SHP77 treated with DMSO at 0.1 percent for 48 hours (cell line): ENCODE results near the gene PPP1R15B.

Experiments
- DNase-seq: peaks from one replicate; lab custom pipeline; 2025; lab: John Stamatoyannopoulos, UW

The PPP1R15B gene

DNA sequence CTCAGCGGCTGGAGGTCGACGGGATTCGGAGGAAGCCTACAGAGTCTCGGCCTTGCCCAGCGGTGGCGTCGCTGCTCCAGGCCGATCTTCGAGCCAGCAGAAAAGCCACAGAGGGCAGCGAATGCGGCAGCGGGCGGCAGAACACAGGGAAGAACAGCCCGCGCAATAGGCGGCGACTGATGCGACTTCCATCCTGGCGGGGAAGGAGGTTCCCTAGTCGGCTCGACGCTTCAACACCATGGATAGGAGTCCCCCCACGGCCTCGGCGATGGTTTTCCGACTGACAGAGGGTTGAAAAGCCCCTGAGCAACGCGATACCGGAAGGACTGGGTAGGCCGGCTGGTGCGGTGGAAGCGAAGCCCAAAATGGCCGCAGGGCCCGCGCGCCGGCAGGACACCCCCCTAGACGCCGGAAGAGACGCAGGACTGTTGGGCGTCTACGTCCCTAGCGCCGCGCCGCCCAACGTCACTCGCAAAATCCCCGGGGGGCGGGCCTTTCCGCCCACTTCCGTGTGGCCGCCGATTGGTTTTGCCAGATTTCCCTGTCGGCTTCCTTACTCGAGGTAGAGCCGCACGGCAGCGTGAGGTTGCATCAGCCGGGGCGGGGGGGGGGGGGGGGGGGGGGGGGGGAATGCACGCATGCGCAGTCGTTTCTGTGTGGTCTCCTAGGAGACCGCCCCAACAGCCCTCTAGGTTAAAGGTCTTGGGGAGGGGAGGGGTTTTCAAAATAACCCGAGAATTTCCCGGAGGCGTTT, at the start of gene PPP1R15B:
TSS of gene PPP1R15B (minus strand) at position 367 of the 754 bp plus-strand sequence. CDS start 406 bp downstream, outside the sequence.
- peak; percentile 90 for DNase-seq

DNA sequence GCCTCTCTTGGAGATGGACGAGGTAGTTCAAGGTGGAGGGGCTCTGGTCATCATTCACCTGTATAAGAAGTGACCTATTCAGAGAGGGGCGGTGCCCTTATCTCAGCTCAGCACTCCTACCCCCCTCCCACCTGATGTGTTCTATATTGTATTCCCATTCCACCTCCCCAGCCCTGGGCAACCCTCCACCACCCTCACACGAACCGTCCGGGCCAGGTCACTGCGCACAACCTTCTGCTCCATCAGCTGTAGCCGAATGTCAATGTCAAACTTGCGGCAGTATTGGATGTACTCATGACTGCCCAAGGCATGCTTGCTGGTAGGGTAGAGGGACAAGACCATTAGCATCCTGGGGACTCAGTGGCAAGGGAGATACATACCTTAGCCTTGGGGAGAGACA, 48.7 kb upstream of the PPP1R15B start:
- no peak for DNase-seq

DNA sequence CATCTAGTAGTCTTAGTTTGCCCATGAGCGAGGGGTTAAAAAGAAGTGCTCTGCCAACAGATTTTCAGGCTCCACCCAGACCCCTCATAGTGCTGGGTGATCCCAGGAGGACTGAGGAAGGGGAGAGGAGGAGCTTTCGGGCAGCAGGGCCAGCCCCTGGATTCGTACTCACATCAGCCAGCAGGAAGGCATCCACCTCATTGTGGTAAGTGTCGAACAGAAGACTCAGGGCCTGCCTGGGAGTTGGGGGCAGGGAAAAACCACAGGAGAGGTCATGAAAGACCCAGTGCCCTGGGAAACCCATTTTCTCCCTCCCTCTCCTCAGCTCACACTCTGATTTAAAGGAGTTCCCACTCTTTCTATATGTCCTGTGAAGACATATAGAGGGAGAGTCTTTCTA, 48.1 kb upstream of the PPP1R15B start:
- no peak for DNase-seq

DNA sequence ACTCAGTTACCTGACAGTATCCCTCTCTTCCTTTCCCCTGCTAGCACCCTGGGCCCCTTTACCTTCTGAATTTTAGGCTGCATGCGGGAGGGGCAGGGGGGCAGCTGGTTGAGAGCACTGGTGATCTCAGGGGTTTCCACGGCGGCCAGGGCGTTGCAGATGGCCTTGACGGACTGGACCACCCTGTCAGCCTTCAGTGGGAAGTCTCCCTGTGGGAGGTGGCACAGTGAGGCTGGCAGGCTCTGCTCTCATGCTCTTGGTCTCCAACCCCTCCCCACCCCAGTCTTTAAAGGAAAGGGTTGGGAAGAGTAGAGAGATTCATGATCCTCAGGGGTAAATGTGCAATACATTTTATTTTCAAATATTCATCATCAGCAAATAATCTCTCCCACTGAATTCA, 46.0 kb upstream of the PPP1R15B start:
- DNase-seq = no peak

DNA sequence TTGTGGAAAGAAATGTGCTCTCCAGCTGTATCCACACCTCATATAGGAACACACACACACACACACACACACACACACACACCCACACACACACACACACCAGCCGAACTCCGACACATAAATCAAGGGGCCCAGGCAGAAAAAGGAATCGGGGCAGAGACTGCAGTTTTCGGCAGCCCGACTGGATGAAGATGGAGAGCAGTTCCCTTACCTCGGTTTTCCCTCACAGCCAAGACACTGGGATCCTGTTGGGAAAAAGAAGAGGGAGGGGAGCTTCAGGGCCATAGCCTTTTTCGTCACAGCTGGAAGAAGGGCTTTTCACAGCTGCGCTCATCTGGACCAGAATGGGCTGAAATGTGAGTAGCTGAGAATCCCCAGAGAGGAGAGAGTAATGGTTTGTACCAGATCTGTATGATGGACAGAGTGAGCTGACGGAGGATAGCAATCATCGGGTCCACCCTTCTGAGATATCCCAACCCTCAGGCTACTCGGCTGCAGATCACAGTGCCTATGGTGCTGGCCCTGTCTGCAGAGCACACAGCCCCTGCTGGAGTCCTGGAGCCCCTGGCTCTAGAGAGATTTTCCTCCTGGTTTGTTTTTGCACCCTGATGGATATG, 45.3 kb upstream of the PPP1R15B start:
- no peak for DNase-seq

DNA sequence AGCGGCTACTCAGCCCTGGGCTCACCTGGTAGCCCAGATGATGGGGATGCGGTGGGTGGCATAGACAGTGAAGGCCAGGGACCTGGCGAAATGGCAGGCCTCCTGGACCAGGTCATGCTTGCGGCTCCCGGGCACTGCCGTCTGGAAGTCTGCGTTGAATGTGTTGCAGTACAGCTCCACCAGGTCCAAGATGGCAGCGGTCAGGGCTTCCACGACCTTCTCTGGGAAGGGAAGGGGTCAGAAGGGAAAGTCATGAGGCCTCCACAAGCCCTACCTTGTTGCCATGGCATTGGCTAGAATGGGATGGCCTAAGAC, 44.2 kb upstream of the PPP1R15B start:
- no peak for DNase-seq

DNA sequence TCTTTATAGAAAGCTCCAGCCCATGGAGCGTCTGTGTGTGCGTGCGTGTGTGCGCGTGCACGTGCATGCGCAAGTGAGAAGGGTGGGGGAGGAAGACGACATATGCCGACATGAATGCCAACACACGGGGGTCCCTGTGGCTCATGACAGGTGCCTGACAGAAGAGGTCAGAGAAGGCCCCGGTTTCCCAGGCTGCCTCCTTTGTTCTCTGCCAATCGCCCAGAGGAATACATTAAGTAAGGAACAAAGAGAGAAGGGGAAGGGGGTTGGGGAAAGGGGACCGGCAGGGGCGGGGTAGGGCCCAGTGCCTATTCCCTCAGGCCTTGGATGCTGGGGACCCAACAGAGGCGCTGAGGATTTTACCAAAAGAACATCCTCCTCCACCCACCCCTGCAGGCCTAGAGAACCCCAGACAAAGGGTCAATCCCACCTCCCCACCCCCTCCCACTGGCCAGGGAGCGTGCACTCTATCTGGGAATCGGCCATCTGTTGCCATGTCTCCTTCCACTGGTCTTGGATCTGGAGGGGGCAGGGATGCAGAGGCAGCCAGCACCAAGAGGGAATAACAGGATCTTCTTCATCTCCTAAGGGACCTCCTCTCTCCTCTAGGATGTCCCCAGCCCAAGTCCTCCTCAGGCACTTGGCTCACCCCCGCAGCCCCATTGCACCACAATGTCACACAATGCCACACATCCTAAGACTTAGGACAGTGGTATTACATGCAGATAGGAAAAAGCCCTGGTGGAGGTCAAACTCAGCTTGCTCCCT, 43.6 kb upstream of the PPP1R15B start:
- DNase-seq = no peak

DNA sequence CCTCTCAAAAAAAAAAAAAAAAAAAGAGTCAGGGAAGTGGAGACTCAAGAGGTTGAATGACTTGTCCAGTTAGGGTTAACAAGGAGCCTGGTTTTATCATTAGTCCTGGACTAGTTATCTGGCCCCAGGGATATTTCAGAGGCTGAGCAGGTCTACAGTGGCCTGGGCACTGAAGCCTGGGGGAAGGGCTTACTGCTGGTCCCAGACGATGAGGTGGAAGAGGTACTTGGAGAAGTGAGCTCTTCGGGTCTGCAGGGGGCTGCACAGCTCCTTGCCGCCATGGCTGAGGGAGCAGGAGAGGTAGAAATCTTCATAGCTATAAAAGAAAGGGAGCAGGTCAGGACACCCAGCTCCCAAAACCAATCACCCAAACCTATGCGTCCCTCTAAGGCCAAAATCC, 42.9 kb upstream of the PPP1R15B start:
- DNase-seq = no peak

DNA sequence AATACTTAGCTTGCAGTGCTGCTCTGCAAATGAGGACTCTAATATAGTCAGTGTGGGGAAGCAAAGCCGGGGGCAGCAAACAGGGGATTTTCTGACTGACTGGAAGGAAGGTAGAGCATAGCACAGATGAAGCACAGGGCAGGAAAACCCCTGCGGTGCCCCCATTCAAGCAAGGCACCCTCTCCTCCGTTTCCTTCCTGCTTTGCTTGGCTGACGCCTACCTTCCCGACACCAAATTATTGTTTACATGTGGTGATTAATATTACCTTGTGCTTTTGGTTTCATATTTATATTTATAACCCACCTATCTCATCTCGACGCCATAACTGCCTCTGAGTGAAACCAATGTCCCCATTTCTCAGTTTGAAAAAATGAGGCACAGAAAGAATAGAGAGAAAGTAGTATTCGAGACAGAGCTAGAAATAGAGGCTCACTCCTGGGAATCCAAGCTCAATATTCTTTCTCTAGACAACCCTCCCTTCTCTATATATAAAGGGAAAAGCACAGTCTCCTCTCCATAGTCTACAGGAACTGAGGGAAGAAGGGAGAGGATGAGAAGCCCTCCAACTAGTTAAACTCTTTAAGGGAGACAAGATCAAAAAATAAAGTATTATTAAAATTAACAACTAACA, 41.6 kb upstream of the PPP1R15B start:
- DNase-seq = no peak

DNA sequence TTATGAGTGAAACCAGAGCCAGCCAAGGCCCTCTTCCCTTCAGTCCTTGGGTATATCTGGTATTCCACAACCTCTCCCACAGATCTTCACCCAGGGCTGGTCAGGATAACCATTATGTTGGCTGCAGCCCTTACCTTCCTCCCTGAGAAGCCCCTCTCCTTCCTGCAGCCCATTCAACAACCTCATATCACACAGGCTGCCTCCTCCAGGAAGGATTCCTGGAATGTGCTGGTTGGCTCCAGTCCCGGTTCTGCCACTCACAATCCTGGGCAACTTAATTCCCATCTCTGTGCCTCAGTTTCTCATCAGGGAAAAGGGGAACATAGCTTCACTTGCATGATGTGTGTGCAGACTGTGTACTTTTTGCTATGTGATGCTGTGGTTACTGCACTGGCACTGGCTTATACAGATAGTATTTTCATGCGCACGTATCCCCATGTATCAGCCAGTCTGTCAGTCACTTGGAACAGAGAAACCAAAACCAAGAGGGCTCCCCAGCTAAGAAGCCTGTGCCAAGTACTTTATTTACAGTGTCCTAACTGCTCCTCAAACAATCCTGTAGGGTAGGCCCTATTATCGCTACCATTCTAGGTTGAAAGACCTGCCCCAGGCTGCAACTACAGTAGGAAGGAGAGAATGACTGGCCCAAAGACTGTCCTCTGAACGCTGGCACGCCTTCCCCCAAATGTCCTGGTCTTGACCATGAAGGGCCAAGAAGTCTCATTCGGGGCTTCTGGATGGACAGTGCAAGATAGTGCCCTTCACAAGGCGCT, 39.9 kb upstream of the PPP1R15B start:
- no peak for DNase-seq

DNA sequence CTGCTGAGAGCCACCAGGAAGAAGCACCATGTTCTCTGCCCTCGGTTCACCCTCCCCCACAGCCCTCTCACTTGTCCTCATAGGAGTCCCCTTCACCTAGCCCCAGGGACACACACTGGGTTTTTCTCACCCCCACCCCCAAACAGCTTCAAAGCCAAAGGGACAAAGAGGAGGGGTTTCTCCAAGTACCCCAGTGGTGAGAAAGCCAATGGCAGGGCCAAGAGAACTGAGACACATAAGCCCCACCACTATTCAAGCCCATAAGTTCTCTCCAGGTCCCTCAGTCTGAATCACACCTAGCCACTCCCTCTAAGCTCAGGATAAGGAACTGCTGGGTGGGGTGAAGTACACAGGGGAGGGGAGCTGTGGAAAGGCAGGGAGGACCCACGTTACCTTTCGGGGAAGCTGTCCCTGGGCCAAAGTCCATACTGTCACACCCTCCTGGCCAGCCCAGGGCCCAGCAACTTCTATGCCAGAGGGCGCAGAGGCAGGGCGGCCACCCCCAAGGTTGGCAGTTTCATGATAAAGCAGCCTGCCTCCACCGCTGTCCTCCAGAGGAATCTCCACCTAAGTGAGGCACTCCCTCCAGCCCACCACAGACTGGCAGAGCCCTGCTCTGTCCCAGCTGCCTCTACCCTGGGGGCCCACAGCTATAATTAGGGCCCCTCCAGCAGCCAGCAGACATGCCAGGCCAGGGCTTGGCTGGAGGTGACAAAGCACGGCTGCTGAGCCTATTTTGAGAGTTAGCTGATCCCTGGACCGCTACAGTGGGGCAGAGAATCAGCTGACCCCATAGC, 39.0 kb upstream of the PPP1R15B start:
- DNase-seq = no peak

DNA sequence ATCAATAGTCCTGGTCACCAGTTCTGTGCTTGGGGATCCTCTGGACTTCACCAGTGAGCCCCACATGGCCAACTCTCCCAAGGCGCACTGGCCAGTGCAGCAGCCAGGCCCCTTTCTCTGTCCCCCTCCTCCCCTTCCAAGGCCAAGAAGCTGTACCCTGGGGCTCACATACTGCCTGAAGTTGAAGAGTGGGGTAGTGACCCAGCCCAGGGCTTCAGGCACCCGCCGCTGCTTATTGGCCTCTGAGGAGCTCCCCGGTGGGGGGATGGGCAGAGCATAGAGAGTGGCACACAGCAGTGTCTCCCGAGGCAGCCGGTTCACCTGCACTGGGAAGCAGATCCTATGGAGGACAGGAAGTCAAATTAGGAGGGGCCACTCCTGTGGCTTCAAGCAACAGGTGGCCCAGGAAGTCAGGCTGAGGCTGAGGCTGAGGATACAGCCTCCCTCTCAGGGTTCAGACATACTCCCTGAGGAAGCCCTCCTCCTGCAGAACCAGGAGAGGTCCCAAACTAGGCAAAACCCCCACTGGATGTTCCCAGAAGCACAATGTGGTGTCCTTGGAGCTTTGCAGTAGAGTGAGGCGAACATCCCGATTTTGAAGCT, 38.2 kb upstream of the PPP1R15B start:
- DNase-seq = no peak

DNA sequence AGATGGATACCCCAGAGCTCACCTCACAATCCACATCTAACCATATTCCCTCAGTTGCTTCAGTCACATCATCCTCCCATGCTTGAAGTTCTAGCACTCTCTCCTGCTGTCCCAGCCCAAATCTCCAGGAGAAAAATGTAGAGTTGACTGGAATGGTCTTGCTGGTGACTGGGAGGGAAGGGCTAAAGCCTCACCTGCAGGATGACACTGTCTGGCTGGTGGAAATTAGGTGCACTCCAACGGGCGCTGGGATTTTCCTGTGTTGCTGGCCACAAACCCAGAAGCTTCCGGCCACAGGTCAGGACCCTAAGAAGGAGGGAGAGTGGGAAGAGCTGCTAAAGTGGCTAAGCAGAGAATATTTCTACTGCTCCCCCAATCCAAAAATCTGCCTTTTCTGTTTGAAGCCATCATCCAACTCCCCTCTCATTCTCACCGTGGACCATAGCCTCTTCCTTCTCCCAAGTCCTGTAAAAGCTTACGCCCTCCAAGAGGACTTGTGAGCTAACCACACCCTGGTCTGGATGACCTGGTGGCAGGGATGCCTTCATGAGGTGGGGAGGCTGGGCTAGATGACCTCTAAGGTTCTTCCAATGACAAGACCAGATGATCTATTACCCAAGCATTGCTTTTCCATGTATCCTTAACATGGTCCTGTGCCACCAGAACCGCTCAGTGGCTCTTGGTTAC, 37.5 kb upstream of the PPP1R15B start:
- DNase-seq = no peak

DNA sequence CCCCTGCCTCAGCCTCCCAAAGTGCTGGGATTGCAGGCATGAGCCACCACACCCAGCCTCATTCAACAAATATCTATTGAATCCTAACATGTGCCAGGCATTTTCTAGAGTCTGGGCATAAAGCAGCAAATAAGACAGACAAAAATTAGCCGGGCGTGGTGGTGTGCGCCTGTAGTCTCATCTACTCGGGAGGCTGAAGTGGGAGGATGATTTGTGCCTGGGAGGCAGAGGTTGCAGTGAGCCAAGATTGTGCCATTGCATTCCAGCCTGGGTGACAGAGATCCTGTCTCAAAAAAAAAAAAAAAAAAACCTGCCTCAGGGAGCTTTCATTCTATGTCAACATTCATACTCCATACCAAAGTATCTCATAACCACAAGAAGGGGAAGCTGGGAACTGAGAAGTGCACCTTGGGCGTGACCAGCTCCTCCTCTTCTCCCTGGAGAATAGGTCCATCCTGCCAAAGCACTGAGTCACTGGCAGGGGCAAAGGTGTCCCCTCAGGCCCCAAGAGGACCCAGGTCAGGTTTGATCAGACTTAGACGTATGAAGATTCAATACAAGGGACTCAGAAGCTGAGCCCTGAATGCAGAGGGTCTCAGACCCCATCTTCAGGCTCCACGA, 36.8 kb upstream of the PPP1R15B start:
- DNase-seq = no peak

DNA sequence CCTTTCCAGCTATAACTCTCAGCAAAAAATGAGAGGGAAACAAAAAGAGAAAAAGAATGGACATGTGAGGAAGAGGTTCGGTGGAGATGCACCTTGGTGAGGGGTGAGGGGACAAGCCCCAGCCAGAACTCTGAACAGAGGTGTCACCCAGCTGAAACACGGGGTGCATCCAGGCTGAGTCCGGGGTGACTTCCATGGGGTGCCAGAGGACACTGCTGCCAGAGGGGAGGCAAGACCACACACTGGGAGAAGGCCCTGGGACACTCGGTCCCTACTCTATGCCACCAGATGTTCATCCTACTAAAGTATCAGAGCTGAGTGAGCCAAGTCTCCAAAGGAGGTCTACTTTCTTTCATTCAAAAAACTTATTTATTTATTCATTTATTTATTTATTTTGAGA, 36.1 kb upstream of the PPP1R15B start:
- DNase-seq = no peak

DNA sequence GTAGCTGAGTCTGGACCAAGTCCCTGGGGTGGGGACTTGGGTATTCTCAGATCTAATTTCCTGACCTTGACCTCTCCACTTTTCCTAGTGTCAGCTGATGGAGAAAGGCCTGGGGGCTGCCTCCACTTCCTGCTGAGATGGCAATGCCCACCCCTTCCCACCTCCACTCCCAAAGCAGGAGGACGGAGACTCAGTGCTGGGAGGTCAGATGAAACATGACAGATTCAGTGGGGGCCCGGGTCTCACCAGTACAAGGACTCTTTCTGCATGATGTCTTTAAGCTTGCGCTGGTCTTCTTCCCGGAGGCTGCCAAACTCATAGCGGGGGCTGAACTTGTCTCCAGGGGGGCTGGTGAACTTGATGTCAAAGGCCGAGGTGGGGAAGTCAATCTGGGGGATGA, 35.6 kb upstream of the PPP1R15B start:
- no peak for DNase-seq

DNA sequence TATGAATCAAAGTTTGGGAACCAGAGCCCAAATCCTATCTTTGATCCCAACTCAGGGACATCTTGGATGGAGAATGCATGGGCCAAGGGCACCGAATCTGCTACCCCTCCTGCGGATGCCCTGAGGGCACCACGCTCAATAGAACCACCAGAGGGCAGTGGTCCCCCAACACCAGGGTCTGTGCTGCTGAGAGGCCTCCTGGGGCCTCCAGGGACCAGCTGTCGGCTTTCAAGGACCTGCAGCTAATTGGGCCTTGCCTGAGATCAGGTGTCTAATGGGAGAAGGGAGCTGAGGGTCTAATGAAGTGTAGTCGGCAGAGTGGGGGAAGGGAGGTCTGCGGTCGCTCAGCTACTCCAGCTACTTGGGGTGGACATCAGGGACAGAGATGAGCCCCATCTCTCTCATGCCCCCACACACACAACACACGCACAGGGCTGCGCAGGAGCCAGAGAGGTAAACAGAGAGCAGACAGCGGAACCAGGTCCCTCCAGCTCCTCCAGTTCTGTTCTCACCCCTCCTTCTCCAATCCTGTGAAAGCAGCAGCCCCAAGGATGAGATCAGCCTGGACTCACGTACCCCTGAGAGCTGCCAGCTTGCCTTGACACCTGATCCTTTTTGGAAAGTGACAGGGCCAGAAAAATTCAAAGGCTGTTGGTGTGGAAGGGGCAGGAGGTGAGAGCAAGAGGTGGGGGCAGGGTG, 34.9 kb upstream of the PPP1R15B start:
- DNase-seq = peak; percentile 74

DNA sequence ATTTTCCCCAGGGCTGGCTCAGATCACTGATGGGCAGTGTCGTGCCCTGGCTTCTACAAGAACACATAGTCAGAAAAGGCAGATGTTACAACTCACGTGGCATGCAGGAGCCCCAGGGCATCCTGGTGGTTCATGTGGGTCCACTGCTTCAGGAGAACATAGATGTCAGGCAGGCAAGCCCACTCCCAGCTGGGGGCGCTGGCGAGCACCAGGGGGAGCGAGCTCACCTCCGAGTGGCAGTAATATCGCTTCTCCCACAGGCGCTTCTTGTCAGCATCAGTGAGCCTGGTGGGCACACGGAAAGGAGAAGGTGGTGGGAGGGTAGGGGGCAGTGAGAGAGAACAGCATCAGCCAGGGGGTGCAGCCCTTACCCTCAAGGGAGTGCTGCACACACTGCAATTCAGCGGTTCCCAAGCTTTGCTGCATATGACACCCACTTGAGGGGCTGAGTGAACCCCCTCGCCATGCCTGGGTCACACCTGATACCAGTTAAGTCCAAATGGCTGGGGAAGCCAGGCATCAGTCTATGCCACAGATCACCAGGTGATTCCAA, 34.3 kb upstream of the PPP1R15B start:
- DNase-seq = peak; percentile 3
